ENCODE results near the gene SPN.
A peak's percentile ranks its signal among the peaks of the same experiment; 100 is the strongest.
"Not testable (repeated sequence)": the region's sequence is repeated elsewhere in the genome, so short reads cannot be mapped to it uniquely, and the experiment has no call there.

SPN gene

DNA sequence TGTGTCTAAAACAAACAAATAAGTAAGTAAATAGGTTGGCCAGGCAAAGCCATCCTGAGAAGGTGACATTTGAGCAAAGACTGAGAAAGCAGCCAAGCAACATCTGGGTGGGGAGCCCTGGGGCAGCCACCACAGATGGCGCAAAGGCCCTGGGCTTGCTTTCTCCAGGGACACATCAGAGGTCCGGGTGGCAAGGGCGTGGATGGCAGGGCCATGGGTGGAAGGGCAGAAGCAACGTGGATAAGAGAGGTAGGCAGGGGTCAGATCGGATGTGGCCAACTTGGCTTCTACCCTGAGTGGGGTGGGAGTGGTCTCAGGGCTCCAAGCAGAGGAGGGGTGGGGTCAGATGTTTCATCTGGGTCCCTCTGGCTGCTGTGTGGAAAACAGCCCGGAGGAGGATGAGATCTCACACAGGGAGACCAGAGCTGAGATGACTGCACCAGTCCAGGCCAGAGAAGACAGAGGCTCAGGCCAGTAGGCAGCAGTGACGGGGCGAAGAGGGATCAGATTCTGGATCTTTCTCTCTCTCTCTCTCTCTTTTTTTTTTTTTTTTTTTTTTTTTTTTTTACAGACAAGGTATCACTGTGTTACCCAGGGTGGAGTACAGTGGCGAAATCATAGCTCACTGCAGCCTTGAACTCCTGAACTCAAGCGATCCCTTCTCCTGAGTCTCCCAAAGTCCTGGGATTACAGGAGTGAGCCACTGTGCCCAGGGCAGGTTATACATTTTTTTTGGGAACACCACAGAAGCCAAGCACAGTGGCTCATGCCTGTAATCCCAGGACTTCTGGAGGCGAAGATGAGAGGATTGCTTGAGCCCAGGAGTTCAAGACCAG lies 6.1 kb upstream of the SPN start:
- no peaks in the 10 kb centered on the region for H3K27me3 Mint-ChIP-seq
- no peaks in the 10 kb centered on the region for H3K36me3 Mint-ChIP-seq
- DNase-seq (ENCODE audit: low spot score in 2 of 2) (no peak), ATAC-seq (ENCODE audit: low read depth) (no peak)
- H3K27ac Mint-ChIP-seq = no peak overlapping the region
- peaks cover 13% of the 10 kb centered on the region for H3K4me1 Mint-ChIP-seq
- H3K4me3 Mint-ChIP-seq = no peak overlapping the region
- no peaks in the 10 kb centered on the region for H3K9me3 Mint-ChIP-seq

DNA sequence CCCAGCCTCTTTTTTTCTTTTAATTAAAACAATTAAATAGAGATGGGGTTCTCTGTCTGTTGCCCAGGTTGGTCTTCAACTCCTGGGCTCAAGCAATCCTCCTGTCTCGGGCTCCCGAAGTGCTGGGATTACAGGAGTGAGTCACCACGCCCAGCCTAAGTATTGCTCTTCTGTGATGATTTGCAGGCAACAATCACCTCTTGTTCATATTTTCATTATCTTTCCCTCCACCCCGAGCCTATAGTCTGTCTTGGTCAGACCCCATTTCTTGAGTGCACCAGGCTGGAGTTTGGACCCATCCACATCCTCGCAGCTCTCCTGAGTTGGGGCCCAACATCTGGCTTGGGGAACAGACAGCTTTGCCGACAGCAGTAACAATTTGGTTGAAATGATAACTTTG lies 4.3 kb upstream of the SPN start:
- Mint-ChIP-seq H3K4me3 (no peak overlapping the region), H3K36me3 (no peaks in the 10 kb centered on the region), H3K27ac (no peak overlapping the region), H3K27me3 (no peaks in the 10 kb centered on the region), H3K9me3 (no peaks in the 10 kb centered on the region), H3K4me1 (peaks cover 12% of the 10 kb centered on the region)
- no peak for DNase-seq (ENCODE audit: low spot score in 2 of 2)
- ATAC-seq (ENCODE audit: low read depth) = no peak

- Mint-ChIP-seq H3K36me3 (no peaks in the 10 kb centered on the region), H3K27me3 (no peaks in the 10 kb centered on the region), H3K27ac (no peak overlapping the region), H3K9me3 (no peaks in the 10 kb centered on the region), H3K4me1 (peaks cover 33% of the 10 kb centered on the region), H3K4me3 (no peak overlapping the region)
- no peak for DNase-seq (ENCODE audit: low spot score in 2 of 2)
- no peak for ATAC-seq (ENCODE audit: low read depth)
Observed at GRCh38 chr16:29662000-29662728, 883 bp upstream of the SPN start.

DNA sequence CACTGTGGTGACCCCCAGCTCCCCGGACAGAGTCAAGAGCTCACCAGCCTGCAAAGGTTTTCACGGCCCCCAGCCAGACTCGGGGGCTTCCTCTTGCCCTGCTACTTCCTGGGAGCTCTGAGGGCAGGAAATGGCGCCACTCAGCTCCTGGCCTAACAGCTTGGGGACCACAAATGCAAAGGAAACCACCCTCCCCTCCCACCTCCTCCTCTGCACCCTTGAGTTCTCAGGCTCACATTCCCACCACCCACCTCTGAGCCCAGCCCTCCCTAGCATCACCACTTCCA lies 375 bp upstream of the SPN start:
- H3K9me3 Mint-ChIP-seq = no peaks in the 10 kb centered on the region
- H3K27me3 Mint-ChIP-seq = no peaks in the 10 kb centered on the region
- peaks cover 33% of the 10 kb centered on the region for H3K4me1 Mint-ChIP-seq
- H3K36me3 Mint-ChIP-seq = no peaks in the 10 kb centered on the region
- H3K4me3 Mint-ChIP-seq = no peak overlapping the region
- no peak for DNase-seq (ENCODE audit: low spot score in 2 of 2)
- ATAC-seq (ENCODE audit: low read depth) = no peak
- no peak overlapping the region for H3K27ac Mint-ChIP-seq

GRCh38 chr16:29663807-29664090 lies 702 bp downstream of the SPN start:
- DNase-seq (ENCODE audit: low spot score in 2 of 2) = no peak
- Mint-ChIP-seq H3K4me1 (peaks cover 35% of the 10 kb centered on the region), H3K4me3 (no peak overlapping the region), H3K27me3 (no peaks in the 10 kb centered on the region), H3K36me3 (no peaks in the 10 kb centered on the region), H3K27ac (peak overlapping the region; percentile 9), H3K9me3 (no peaks in the 10 kb centered on the region)
- no peak for ATAC-seq (ENCODE audit: low read depth)

GRCh38 chr16:29664091-29664921 lies 1.3 kb downstream of the SPN start:
- peaks cover 35% of the 10 kb centered on the region for H3K4me1 Mint-ChIP-seq
- no peak for DNase-seq (ENCODE audit: low spot score in 2 of 2)
- no peaks in the 10 kb centered on the region for H3K36me3 Mint-ChIP-seq
- H3K4me3 Mint-ChIP-seq = peak overlapping the region; percentile 50
- peak overlapping the region; percentile 9 for H3K27ac Mint-ChIP-seq
- no peaks in the 10 kb centered on the region for H3K9me3 Mint-ChIP-seq
- peak; percentile 16 for ATAC-seq (ENCODE audit: low read depth)
- no peaks in the 10 kb centered on the region for H3K27me3 Mint-ChIP-seq

- H3K4me3 Mint-ChIP-seq = peak overlapping the region; percentile 46
- H3K4me1 Mint-ChIP-seq = peaks cover 35% of the 10 kb centered on the region
- H3K27me3 Mint-ChIP-seq = no peaks in the 10 kb centered on the region
- no peaks in the 10 kb centered on the region for H3K36me3 Mint-ChIP-seq
- DNase-seq (ENCODE audit: low spot score in 2 of 2) (no peak), ATAC-seq (ENCODE audit: low read depth) (no peak)
- H3K27ac Mint-ChIP-seq = no peak overlapping the region
- H3K9me3 Mint-ChIP-seq = no peaks in the 10 kb centered on the region
Observed at GRCh38 chr16:29665294-29666077, 2.4 kb downstream of the SPN start.

DNA sequence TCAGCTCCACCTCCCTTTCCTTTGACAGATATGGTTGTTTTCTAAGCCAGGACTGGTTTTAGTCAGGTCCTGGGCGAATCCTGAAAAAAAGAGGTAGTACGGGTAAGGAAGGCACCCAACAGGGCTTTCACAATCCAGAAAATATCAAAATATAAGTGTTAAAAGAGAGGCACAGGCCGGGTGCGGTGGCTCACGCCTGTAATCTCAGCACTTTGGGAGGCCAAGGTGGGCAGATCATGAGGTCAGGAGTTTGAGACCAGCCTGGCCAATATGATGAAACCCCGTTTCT lies 4.2 kb downstream of the SPN start:
- DNase-seq (ENCODE audit: low spot score in 2 of 2); H3K27me3 Mint-ChIP-seq; H3K27ac Mint-ChIP-seq; H3K4me3 Mint-ChIP-seq; H3K36me3 Mint-ChIP-seq; H3K9me3 Mint-ChIP-seq; ATAC-seq (ENCODE audit: low read depth): not testable (repeated sequence)
- peaks cover 33% of the 10 kb centered on the region for H3K4me1 Mint-ChIP-seq

DNA sequence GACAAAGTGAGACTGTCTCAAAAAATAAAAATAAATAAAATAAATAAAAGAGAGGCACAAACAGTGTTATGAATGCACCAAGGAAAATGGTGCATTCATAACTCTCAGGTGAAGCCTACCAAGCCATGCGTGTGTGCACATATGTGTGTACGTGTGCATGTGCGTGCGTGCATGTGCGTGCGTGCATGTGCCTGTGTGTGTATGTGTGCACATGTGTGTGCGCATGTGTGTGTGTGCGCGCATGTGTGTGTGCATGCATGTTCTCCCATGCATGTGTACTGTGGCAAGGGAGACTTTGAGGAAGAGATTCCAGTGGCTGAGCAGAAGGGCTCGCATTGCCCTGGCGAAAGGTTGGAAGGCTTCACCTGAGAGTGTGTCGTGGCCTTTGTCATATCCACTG lies 4.7 kb downstream of the SPN start:
- no peaks in the 10 kb centered on the region for H3K36me3 Mint-ChIP-seq
- ATAC-seq (ENCODE audit: low read depth) = no peak
- DNase-seq (ENCODE audit: low spot score in 2 of 2) = no peak
- no peak overlapping the region for H3K4me3 Mint-ChIP-seq
- no peaks in the 10 kb centered on the region for H3K27me3 Mint-ChIP-seq
- H3K9me3 Mint-ChIP-seq = no peaks in the 10 kb centered on the region
- no peak overlapping the region for H3K27ac Mint-ChIP-seq
- peaks cover 33% of the 10 kb centered on the region for H3K4me1 Mint-ChIP-seq

DNA sequence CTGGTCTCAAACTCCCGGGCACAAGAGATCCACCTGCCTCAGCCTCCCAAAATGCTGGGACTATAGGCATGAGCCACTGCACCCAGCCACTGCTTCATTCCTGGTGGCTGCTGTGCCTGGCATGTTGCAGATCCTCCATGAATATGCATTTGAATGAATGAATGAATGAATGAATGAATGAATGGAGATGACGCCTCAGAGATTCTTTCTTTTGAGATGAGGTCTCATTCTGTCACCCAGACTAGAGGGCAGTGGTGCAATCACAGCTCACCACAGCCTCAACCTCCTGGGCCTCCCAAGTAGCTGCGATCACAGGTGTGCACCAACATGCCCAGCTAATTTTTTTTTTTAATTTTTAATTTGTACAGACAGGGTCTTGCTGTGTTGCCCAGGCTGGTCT lies 5.2 kb downstream of the SPN start:
- Mint-ChIP-seq H3K4me3 (no peak overlapping the region), H3K9me3 (no peaks in the 10 kb centered on the region), H3K4me1 (peaks cover 30% of the 10 kb centered on the region), H3K27me3 (no peaks in the 10 kb centered on the region), H3K36me3 (no peaks in the 10 kb centered on the region), H3K27ac (no peak overlapping the region)
- DNase-seq (ENCODE audit: low spot score in 2 of 2) (no peak), ATAC-seq (ENCODE audit: low read depth) (no peak)

- DNase-seq (ENCODE audit: low spot score in 2 of 2) (no peak), ATAC-seq (ENCODE audit: low read depth) (no peak)
- Mint-ChIP-seq H3K4me3 (no peak overlapping the region), H3K9me3 (no peaks in the 10 kb centered on the region), H3K27ac (no peak overlapping the region), H3K27me3 (no peaks in the 10 kb centered on the region), H3K36me3 (no peaks in the 10 kb centered on the region), H3K4me1 (peaks cover 4% of the 10 kb centered on the region)
Observed at GRCh38 chr16:29673501-29673900, 10.5 kb downstream of the SPN start.

DNA sequence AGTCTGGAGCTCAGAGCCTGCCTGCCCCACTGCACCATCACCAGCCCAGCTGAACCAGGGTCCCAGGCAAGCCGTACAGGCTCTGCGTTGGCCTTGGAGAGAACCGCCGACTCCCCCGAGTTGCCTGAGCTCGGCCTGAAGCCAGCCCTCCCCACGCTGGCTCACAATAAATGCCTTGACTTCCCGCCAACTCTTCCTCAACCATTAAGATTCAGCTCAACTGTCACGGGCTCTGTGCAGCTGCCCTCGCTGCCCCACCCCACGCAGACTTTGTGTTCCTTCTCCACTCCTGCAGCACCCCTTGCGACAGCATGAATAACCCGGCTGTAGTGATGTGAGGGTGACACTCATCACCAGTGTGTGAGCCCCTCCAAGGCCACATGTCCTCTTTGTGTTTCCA lies 11.1 kb downstream of the SPN start:
- ATAC-seq (ENCODE audit: low read depth) (no peak), DNase-seq (ENCODE audit: low spot score in 2 of 2) (no peak)
- no peaks in the 10 kb centered on the region for H3K9me3 Mint-ChIP-seq
- H3K36me3 Mint-ChIP-seq = no peaks in the 10 kb centered on the region
- no peaks in the 10 kb centered on the region for H3K27me3 Mint-ChIP-seq
- peaks cover 5% of the 10 kb centered on the region for H3K4me1 Mint-ChIP-seq
- H3K4me3 Mint-ChIP-seq = no peak overlapping the region
- H3K27ac Mint-ChIP-seq = no peak overlapping the region

DNA sequence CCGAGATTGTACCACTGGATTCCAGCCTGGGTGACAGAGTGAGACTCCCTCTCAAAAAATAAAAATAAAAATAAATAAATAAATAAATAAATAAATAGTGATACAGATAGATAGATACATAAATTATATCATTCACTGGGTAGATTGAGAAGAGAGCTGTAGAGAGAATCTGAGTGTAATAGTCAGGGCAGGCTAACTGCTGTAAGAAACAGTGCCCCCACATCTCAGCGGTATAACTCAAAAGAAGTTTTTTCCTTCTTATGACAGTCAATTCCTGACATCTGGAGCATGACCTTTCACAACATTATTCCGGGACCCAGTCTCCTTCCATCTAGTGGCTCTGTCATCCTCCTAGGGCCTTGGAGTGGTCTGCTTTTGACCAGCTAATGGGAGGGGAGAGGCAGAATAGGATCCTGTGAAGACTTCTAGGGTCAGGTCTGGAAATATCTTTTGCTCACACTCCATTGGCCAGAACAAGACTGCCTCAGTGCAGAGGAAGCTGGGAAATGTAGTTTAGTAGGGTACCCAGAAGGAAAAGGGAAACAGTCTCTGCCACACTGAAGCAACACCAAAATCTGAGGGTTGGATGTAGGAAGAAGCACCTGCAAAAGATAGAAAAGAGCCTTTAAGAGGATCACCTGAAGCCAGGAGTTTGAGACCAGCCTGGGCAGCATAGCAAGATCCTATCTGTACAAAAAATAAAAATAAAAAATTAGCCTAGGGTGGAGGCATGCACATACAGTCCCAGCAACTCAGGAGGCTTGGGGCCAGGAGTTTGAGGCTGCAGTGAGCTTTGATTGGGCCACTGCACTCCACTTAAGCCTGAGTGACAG lies 13.0 kb downstream of the SPN start:
- Mint-ChIP-seq H3K36me3 (no peaks in the 10 kb centered on the region), H3K4me1 (peaks cover 13% of the 10 kb centered on the region), H3K9me3 (no peaks in the 10 kb centered on the region), H3K4me3 (no peak overlapping the region), H3K27me3 (no peaks in the 10 kb centered on the region), H3K27ac (no peak overlapping the region)
- ATAC-seq (ENCODE audit: low read depth) (peak; percentile 80), DNase-seq (ENCODE audit: low spot score in 2 of 2) (no peak)

All from memory B cell (primary cell).